ENCODE measurements around the gene ADARB1. TPM values are rescaled to one million over a fixed set of nuclear protein-coding genes. Genes with fewer than 3 reads are reported as not detected.

The ADARB1 gene
- total RNA-seq, 2 experiments from 2014 or later, result 27.5 to 28.6 TPM

GRCh38 chr21:45250914-45251634 lies 176.7 kb downstream of the ADARB1 start:
- H3K4me1 ChIP-seq (ENCODE audit: insufficient read depth, low read length), result peaks cover 15% of the 10 kb centered on the region
- H3K9me3 Mint-ChIP-seq, result no peaks in the 10 kb centered on the region
- no peak overlapping the region for H3K4me3 ChIP-seq (ENCODE audit: low read length)
- CTCF ChIA-PET, result no interaction called here
- peaks cover 0 to 6% of the 10 kb centered on the region in 2 experiments for H3K27me3 ChIP-seq (ENCODE audit: control insufficient read depth in 1 of 2, insufficient read depth in 2 of 2, low read length in 2 of 2)
- ATAC-seq (ENCODE audit: poor library complexity), result no peak
- H3K27me3 Mint-ChIP-seq, result peaks cover 9% of the 10 kb centered on the region
- H3K36me3 ChIP-seq (ENCODE audit: insufficient read depth, low read length), result no peaks in the 10 kb centered on the region
- POLR2A ChIA-PET, result no interaction called here
- TF ChIP-seq CTCF (IDR thresholded peaks at IDR 0.05), result no peak
- H3K4me3 Mint-ChIP-seq, result no peak overlapping the region
- no peak overlapping the region for H3K27ac Mint-ChIP-seq
- intact Hi-C loops (cut with DNase I, micrococcal nuclease), result no loop called here
- no peaks in the 10 kb centered on the region for H3K4me1 Mint-ChIP-seq (ENCODE audit: low read depth)
- no peaks in the 10 kb centered on the region for H3K36me3 Mint-ChIP-seq (ENCODE audit: low read depth)
- no peaks in the 10 kb centered on the region for H3K9me3 ChIP-seq (ENCODE audit: control insufficient read depth in 1 of 2, insufficient read depth in 1 of 2, low read length in 2 of 2)
- no peak for DNase-seq
- H3K27ac ChIP-seq (ENCODE audit: low read depth in 1 of 2, low read length in 2 of 2), result no peak overlapping the region

- Histone ChIP-seq H3K4me1 (ENCODE audit: insufficient read depth, low read length) (peaks cover 23% of the 10 kb centered on the region), H3K4me3 (ENCODE audit: low read length) (no peak overlapping the region), H3K36me3 (ENCODE audit: insufficient read depth, low read length) (no peaks in the 10 kb centered on the region), H3K9me3 (ENCODE audit: control insufficient read depth in 1 of 2, insufficient read depth in 1 of 2, low read length in 2 of 2) (no peaks in the 10 kb centered on the region), H3K27me3 (ENCODE audit: control insufficient read depth in 1 of 2, insufficient read depth in 2 of 2, low read length in 2 of 2) (peaks cover 0 to 9% of the 10 kb centered on the region in 2 experiments), H3K27ac (ENCODE audit: low read depth in 1 of 2, low read length in 2 of 2) (no peak overlapping the region)
- no peaks in the 10 kb centered on the region for H3K36me3 Mint-ChIP-seq (ENCODE audit: low read depth)
- ChIA-PET POLR2A (no interaction called here), CTCF (no interaction called here)
- DNase-seq (no peak), ATAC-seq (ENCODE audit: poor library complexity) (no peak)
- H3K9me3 Mint-ChIP-seq, result no peaks in the 10 kb centered on the region
- H3K4me1 Mint-ChIP-seq (ENCODE audit: low read depth), result no peaks in the 10 kb centered on the region
- no peak overlapping the region for H3K4me3 Mint-ChIP-seq
- TF ChIP-seq CTCF (IDR thresholded peaks at IDR 0.05), result no peak
- H3K27me3 Mint-ChIP-seq, result peaks cover 9% of the 10 kb centered on the region
- no peak overlapping the region for H3K27ac Mint-ChIP-seq
- intact Hi-C loops (cut with DNase I, micrococcal nuclease), result no loop called here
Observed at GRCh38 chr21:45251635-45252447, 177.5 kb downstream of the ADARB1 start.

GRCh38 chr21:45252448-45252925 lies 178.1 kb downstream of the ADARB1 start:
- Histone ChIP-seq H3K4me1 (ENCODE audit: insufficient read depth, low read length) (peaks cover 30% of the 10 kb centered on the region), H3K36me3 (ENCODE audit: insufficient read depth, low read length) (no peaks in the 10 kb centered on the region), H3K27ac (ENCODE audit: low read depth in 1 of 2, low read length in 2 of 2) (no peak overlapping the region), H3K9me3 (ENCODE audit: control insufficient read depth in 1 of 2, insufficient read depth in 1 of 2, low read length in 2 of 2) (no peaks in the 10 kb centered on the region), H3K27me3 (ENCODE audit: control insufficient read depth in 1 of 2, insufficient read depth in 2 of 2, low read length in 2 of 2) (peaks cover 0 to 9% of the 10 kb centered on the region in 2 experiments), H3K4me3 (ENCODE audit: low read length) (no peak overlapping the region)
- no peak for TF ChIP-seq CTCF (IDR thresholded peaks at IDR 0.05)
- Mint-ChIP-seq H3K9me3 (no peaks in the 10 kb centered on the region), H3K4me1 (ENCODE audit: low read depth) (no peaks in the 10 kb centered on the region), H3K27ac (no peak overlapping the region), H3K36me3 (ENCODE audit: low read depth) (no peaks in the 10 kb centered on the region), H3K27me3 (peaks cover 9% of the 10 kb centered on the region), H3K4me3 (no peak overlapping the region)
- ATAC-seq (ENCODE audit: poor library complexity) (no peak), DNase-seq (no peak)
- ChIA-PET POLR2A (no interaction called here), CTCF (no interaction called here)
- intact Hi-C loops (cut with DNase I, micrococcal nuclease), result no loop called here

All from CD4-positive, alpha-beta T cell (primary cell).